Activated CD8-positive, alpha-beta T cell treated with anti-CD3 and anti-CD28 coated beads, Interleukin-2, amount 10 ng/mL, durations not matched to agents 7 days and 5 days (primary cell): Measurements from ENCODE around the gene HTT. TPM values are rescaled to one million over a fixed set of nuclear protein-coding genes. Genes with fewer than 3 reads are reported as not detected.

Experiments used
- ATAC-seq: fragments of 150-1000 bp; cut with Tn5 transposase; one replicate; pipeline ENCODE4 v1.10.0; 2021; ENCODE audit warnings: moderate library complexity
- CTCF ChIA-PET: fragments of 350-600 bp; sonication (Branson Sonifier 250); formaldehyde crosslinking; loops from one replicate; lab custom pipeline; 2021; ENCODE audit warnings: antibody characterized with exemption; lab: Charles Lee
- POLR2A ChIA-PET: fragments of 350-600 bp; sonication (Branson Sonifier 250); formaldehyde crosslinking; loops from one replicate; lab custom pipeline; 2021; ENCODE audit warnings: antibody characterized with exemption; lab: Charles Lee
- DNase-seq: peaks from one replicate; pipeline ENCODE4 v3.0.0-alpha.2; 2020
- H3K27ac Mint-ChIP-seq: one replicate; pipeline ENCODE4 v1.8.0; 2021; ENCODE audit warnings: mild to moderate bottlenecking, mixed read lengths
- H3K27me3 Mint-ChIP-seq: one replicate; pipeline ENCODE4 v1.8.0; 2021; ENCODE audit warnings: low read depth, mixed read lengths
- H3K36me3 Mint-ChIP-seq: one replicate; pipeline ENCODE4 v1.8.0; 2021; ENCODE audit warnings: low read depth, mixed read lengths
- H3K4me1 Mint-ChIP-seq: one replicate; pipeline ENCODE4 v1.8.0; 2021; ENCODE audit warnings: low read depth, mixed read lengths
- H3K4me3 Mint-ChIP-seq: one replicate; pipeline ENCODE4 v1.8.0; 2021; ENCODE audit warnings: mild to moderate bottlenecking, mixed read lengths
- H3K9me3 Mint-ChIP-seq: one replicate; pipeline ENCODE4 v1.8.0; 2022; ENCODE audit warnings: mixed read lengths; ENCODE audit not compliant: insufficient read depth
- total RNA-seq, 2 experiments: library from RNA; stranded (reverse); gene quantifications; one replicate each; pipeline ENCODE4 v1.2.3, GENCODE V29; 2021

The HTT gene
- total RNA-seq, 2 experiments from 2014 or later = 51.2 to 58.0 TPM

- H3K4me3 Mint-ChIP-seq = no peak overlapping the region
- ChIA-PET POLR2A (no interaction called here), CTCF (no interaction called here)
- DNase-seq = no peak
- no peaks in the 10 kb centered on the region for H3K4me1 Mint-ChIP-seq
- no peaks in the 10 kb centered on the region for H3K27me3 Mint-ChIP-seq
- H3K27ac Mint-ChIP-seq = no peak overlapping the region
- no peaks in the 10 kb centered on the region for H3K9me3 Mint-ChIP-seq
- no peaks in the 10 kb centered on the region for H3K36me3 Mint-ChIP-seq
- no peak for ATAC-seq
Observed at GRCh38 chr4:3252480-3252828, 178.0 kb downstream of the HTT start.

- no peak overlapping the region for H3K4me3 Mint-ChIP-seq
- no peaks in the 10 kb centered on the region for H3K4me1 Mint-ChIP-seq
- no peaks in the 10 kb centered on the region for H3K9me3 Mint-ChIP-seq
- ATAC-seq (no peak), DNase-seq (no peak)
- ChIA-PET CTCF (no interaction called here), POLR2A (interaction anchor here (0.7 kb wide), 1 partner anchor 1541 kb away, joined by 3 read pairs; no protein-coding TSS in a partner anchor)
- no peak overlapping the region for H3K27ac Mint-ChIP-seq
- H3K27me3 Mint-ChIP-seq = no peaks in the 10 kb centered on the region
- H3K36me3 Mint-ChIP-seq = no peaks in the 10 kb centered on the region
Observed at GRCh38 chr4:3252831-3253641, 178.6 kb downstream of the HTT start.

GRCh38 chr4:3253808-3254207, 179.3 kb downstream of the HTT start:
- ChIA-PET CTCF (no interaction called here), POLR2A (interaction anchor here (0.7 kb wide), 1 partner anchor 1542 kb away, joined by 3 read pairs; no protein-coding TSS in a partner anchor)
- Mint-ChIP-seq H3K4me3 (no peak overlapping the region), H3K27ac (no peak overlapping the region), H3K36me3 (no peaks in the 10 kb centered on the region), H3K9me3 (no peaks in the 10 kb centered on the region), H3K4me1 (no peaks in the 10 kb centered on the region), H3K27me3 (no peaks in the 10 kb centered on the region)
- ATAC-seq (no peak), DNase-seq (no peak)

- H3K27ac Mint-ChIP-seq = no peak overlapping the region
- no peak overlapping the region for H3K4me3 Mint-ChIP-seq
- no peak for DNase-seq
- CTCF ChIA-PET = no interaction called here
- no peaks in the 10 kb centered on the region for H3K4me1 Mint-ChIP-seq
- H3K9me3 Mint-ChIP-seq = no peaks in the 10 kb centered on the region
- no peak for ATAC-seq
- no peaks in the 10 kb centered on the region for H3K36me3 Mint-ChIP-seq
- H3K27me3 Mint-ChIP-seq = no peaks in the 10 kb centered on the region
- POLR2A ChIA-PET = interaction anchor here (0.6 kb wide), 1 partner anchor 32 kb away, joined by 3 read pairs; no protein-coding TSS in a partner anchor
Observed at GRCh38 chr4:3254302-3255131, 180.0 kb downstream of the HTT start.

GRCh38 chr4:3255611-3256186, 181.2 kb downstream of the HTT start:
- H3K4me1 Mint-ChIP-seq = no peaks in the 10 kb centered on the region
- H3K4me3 Mint-ChIP-seq = no peak overlapping the region

GRCh38 chr4:3256230-3257102, 182.0 kb downstream of the HTT start:
- CTCF ChIA-PET = no interaction called here
- no peaks in the 10 kb centered on the region for H3K9me3 Mint-ChIP-seq
- no peaks in the 10 kb centered on the region for H3K36me3 Mint-ChIP-seq
- POLR2A ChIA-PET = no interaction called here
- no peak overlapping the region for H3K27ac Mint-ChIP-seq
- H3K4me3 Mint-ChIP-seq = no peak overlapping the region
- ATAC-seq = no peak
- no peaks in the 10 kb centered on the region for H3K27me3 Mint-ChIP-seq
- H3K4me1 Mint-ChIP-seq = no peaks in the 10 kb centered on the region
- DNase-seq = no peak

More at GRCh38 chr4:3255611-3256186, 181.2 kb downstream of the HTT start:
- no peaks in the 10 kb centered on the region for H3K27me3 Mint-ChIP-seq
- no peak for DNase-seq
- POLR2A ChIA-PET = no interaction called here
- H3K27ac Mint-ChIP-seq = no peak overlapping the region
- CTCF ChIA-PET = no interaction called here
- no peaks in the 10 kb centered on the region for H3K36me3 Mint-ChIP-seq
- ATAC-seq = no peak
- no peaks in the 10 kb centered on the region for H3K9me3 Mint-ChIP-seq

- H3K27me3 Mint-ChIP-seq = no peaks in the 10 kb centered on the region
- no peak for ATAC-seq
- H3K27ac Mint-ChIP-seq = no peak overlapping the region
- no peaks in the 10 kb centered on the region for H3K4me1 Mint-ChIP-seq
- H3K9me3 Mint-ChIP-seq = no peaks in the 10 kb centered on the region
- ChIA-PET CTCF (no interaction called here), POLR2A (no interaction called here)
- no peak overlapping the region for H3K4me3 Mint-ChIP-seq
- no peaks in the 10 kb centered on the region for H3K36me3 Mint-ChIP-seq
- no peak for DNase-seq
Observed at GRCh38 chr4:3257103-3257555, 182.6 kb downstream of the HTT start.

- ATAC-seq = no peak
- Mint-ChIP-seq H3K4me3 (no peak overlapping the region), H3K36me3 (no peaks in the 10 kb centered on the region), H3K27ac (no peak overlapping the region), H3K27me3 (no peaks in the 10 kb centered on the region), H3K4me1 (no peaks in the 10 kb centered on the region), H3K9me3 (no peaks in the 10 kb centered on the region)
- CTCF ChIA-PET = interaction anchor here (0.9 kb wide), 1 partner anchor 12 kb away, joined by 3 read pairs; no protein-coding TSS in a partner anchor
- POLR2A ChIA-PET = no interaction called here
- DNase-seq = no peak
Observed at GRCh38 chr4:3257556-3258482, 183.3 kb downstream of the HTT start.

GRCh38 chr4:3261411-3262207, 187.1 kb downstream of the HTT start:
- Mint-ChIP-seq H3K9me3 (no peaks in the 10 kb centered on the region), H3K27ac (no peak overlapping the region), H3K4me1 (no peaks in the 10 kb centered on the region), H3K27me3 (no peaks in the 10 kb centered on the region), H3K4me3 (no peak overlapping the region), H3K36me3 (no peaks in the 10 kb centered on the region)
- DNase-seq = no peak
- ChIA-PET CTCF (no interaction called here), POLR2A (no interaction called here)
- no peak for ATAC-seq
